PC-3 (cell line): ENCODE data around the gene REEP6.

Experiments used
- EZH2 ChIP-seq: fragments of 300-600 bp; sonication (generic); IDR thresholded peaks from one replicate; pipeline ENCODE4 v1.6.1; 2017; ENCODE audit warnings: antibody characterized with exemption, mild to moderate bottlenecking, low read length; ENCODE audit not compliant: unreplicated experiment
- EZH2phosphoT487 ChIP-seq: fragments of 300-600 bp; sonication (generic); IDR thresholded peaks from 2 replicates; pipeline ENCODE4 v1.6.1; 2018; ENCODE audit warnings: mild to moderate bottlenecking, antibody characterized with exemption, low read length, borderline replicate concordance
- TF ChIP-seq, protein P1 (sequence below): fragments of 300-600 bp; sonication (generic); conservative IDR thresholded peaks from 2 replicates; pipeline ENCODE4 v1.5.1; 2017; ENCODE audit warnings: antibody characterized with exemption, low read depth, mild to moderate bottlenecking, low read length

DNA sequence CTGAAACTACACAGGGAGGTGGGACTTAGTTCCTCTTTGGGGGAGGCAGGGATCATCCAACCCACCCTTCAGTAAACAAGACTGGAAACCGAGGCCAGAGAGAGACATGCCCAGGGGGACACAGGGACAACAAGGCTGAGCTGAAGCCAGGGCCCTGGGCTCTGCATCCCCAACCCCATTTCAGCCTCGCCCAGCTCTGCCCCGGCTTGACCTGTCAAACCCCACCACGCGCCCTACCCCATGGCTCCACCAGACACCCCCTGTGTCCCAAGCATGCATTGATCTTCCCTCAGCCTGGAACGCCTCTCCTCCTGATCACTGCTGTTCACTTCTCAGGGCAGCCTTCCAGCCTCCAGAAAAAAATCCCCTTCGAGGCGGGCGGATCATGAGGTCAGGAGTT lies 43.0 kb upstream of the REEP6 start:
- TF ChIP-seq, protein P1, sequence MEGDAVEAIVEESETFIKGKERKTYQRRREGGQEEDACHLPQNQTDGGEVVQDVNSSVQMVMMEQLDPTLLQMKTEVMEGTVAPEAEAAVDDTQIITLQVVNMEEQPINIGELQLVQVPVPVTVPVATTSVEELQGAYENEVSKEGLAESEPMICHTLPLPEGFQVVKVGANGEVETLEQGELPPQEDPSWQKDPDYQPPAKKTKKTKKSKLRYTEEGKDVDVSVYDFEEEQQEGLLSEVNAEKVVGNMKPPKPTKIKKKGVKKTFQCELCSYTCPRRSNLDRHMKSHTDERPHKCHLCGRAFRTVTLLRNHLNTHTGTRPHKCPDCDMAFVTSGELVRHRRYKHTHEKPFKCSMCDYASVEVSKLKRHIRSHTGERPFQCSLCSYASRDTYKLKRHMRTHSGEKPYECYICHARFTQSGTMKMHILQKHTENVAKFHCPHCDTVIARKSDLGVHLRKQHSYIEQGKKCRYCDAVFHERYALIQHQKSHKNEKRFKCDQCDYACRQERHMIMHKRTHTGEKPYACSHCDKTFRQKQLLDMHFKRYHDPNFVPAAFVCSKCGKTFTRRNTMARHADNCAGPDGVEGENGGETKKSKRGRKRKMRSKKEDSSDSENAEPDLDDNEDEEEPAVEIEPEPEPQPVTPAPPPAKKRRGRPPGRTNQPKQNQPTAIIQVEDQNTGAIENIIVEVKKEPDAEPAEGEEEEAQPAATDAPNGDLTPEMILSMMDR: no peak
- TF ChIP-seq EZH2phosphoT487: no peak
- TF ChIP-seq EZH2: no peak
